ENCODE data around the gene MYO1C.

MYO1C gene

DNA sequence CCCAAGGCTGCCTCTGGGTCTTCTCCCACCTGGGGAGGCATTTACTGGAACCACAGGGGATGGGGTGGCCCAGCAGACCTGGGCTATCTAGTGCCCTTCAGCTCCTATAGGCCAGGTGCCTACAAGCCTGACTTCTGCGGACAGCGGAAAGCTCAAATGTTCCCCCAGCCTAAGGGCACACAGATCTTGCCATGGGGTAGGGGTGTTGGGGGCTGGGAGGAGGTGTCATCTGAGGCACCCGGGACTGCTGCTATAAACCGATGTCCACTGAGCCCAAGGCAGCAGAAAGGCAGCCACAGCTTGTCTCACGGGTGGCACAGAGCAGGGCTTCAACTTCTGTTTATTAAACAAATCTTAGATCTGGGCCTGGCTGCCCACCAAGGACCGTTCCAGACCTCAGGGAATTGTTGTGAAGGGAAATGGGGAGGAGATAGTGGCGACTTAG, 3.6 kb downstream of the MYO1C start:
- no peak for TF ChIP-seq CTCF (IDR thresholded peaks at IDR 0.05; ENCODE audit: extremely low read depth, missing control alignments)
- no peak for DNase-seq (ENCODE audit: low spot score)

DNA sequence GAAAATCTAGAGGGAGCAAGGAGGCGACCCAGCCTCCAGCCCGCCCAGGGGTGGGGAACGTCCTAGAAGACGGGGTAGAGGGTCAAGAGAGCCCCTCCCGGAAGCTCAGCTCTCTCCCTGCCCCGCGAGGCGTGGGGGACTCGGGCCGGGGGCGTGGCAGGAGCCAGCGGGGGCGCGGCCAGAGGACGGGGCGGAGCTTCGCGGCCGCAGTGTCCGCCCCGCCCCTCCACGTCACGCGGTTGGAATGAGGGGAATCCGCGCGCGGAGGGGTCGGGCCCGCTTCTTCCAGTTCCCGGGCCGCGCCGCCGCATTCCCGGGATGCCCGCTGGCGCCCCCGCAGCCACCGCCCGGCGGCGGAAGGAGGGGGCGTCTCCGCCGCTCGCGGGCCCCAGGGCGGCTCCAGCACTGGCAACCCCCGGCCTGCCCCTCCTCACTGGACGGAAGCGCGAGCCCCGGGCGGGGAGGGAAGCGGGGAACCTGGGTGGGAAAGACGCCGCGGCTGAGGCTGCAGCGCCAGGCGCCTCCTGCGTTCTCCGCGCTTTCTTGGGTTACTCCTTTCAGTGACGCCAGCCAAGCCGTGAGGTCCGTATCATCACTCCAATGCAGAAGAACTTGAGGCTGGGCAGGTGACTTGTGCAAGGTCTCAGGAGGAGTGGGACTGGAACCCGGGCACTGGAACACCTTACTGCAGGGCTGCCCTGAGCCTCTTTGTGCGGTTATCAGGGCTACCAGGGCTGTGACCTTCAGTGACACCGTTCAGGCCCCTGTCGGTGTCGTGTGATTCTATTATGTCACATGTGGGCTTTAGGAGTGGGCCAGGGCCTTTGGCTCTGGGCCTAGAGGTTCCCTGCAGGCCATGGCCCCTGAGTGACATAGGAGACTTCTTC, 4.3 kb downstream of the MYO1C start:
- peak; percentile 93 for DNase-seq (ENCODE audit: low spot score)
- no peak for TF ChIP-seq CTCF (IDR thresholded peaks at IDR 0.05; ENCODE audit: extremely low read depth, missing control alignments)

GRCh38 chr17:1486802-1487695, 5.4 kb downstream of the MYO1C start:
- TF ChIP-seq CTCF (IDR thresholded peaks at IDR 0.05; ENCODE audit: extremely low read depth, missing control alignments): no peak
- DNase-seq (ENCODE audit: low spot score): peak; percentile 86

- DNase-seq (ENCODE audit: low spot score): peak; percentile 92
Measured at GRCh38 chr17:1485423-1486376, 6.8 kb downstream of the MYO1C start.

DNA sequence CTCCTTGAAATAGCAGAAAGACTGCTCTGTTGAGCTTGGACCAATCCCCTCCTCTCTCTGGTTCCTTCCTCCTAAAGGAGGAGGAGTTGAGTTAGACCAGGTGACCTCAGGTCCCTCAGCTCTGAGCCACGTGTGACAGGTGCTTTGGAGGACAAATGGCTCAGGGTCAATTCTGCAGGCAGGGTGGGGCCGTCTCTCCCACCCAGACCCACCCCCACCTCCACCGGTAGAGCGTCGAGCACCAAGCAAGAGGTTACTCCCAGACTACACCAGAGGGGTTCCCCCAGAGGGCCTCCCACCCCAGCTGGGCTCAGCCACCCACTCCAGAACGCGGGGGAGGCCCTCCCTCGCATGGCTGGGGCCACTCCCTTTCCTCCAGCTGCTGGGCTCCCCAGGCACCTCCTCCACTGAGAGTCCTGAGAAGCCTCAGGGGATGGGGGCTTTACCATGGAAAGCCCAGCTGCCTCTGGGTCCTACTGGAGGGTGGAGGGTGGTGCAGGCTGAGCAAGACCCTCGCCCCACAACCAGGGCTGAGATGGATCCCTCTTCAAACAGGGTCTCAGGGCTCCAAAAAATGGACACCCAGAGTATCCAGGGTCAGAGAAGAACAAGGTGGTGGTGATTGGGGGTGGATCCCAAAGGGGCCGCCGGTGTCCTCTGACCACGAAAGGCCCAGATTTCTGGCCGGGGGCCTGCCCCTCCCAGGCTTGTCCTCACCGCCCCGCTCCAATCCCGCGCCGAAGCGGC, 7.6 kb downstream of the MYO1C start:
- DNase-seq (ENCODE audit: low spot score): peak; percentile 87
- no peak for TF ChIP-seq CTCF (IDR thresholded peaks at IDR 0.05; ENCODE audit: extremely low read depth, missing control alignments)

More at GRCh38 chr17:1485423-1486376, 6.8 kb downstream of the MYO1C start:
- no peak for TF ChIP-seq CTCF (IDR thresholded peaks at IDR 0.05; ENCODE audit: extremely low read depth, missing control alignments)

DNA sequence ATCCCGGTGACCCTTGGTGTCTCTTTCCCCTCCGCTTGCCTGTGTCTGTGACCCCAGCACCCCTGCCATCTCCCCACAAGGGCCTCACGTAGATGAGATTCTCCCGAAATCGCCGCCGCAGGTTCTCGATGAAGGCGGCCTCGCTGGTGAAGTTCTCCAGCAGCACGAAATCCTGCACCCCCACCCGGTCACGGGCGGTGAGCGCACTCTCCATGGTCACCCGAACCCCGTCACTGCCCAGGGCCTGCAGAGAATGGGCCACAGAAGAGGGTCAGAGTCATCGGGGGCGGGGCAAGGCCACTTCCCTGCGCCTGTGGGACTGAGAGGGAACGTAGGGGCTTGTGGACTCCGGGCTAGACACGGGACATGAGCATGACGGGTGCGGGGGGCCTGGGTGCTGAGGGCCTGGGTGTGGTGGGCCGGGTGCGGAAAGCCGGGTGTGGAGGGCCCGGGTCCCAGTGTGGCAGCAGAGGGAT, 8.4 kb downstream of the MYO1C start:
- DNase-seq (ENCODE audit: low spot score): no peak
- no peak for TF ChIP-seq CTCF (IDR thresholded peaks at IDR 0.05; ENCODE audit: extremely low read depth, missing control alignments)

Measured in GM20000 (cell line).